Endothelial cell of umbilical vein (primary cell): ENCODE data around the gene STK10.

Source experiments
- CTCF ChIP-seq, 2 donors: IDR thresholded peaks; 1 replicate in 1 of 2; 2 replicates in 1 of 2; pipeline ENCODE4 v1.5.1; 2011; ENCODE audit warnings: low read length in 2 of 2, mild to moderate bottlenecking in 2 of 2, moderate library complexity in 2 of 2, control low read depth in 1 of 2, inconsistent platforms in 1 of 2, low read depth in 1 of 2; ENCODE audit not compliant: insufficient read depth in 1 of 2; ENCODE audit errors: extremely low read depth in 1 of 2
- EZH2 ChIP-seq: IDR thresholded peaks from 2 replicates; pipeline ENCODE4 v1.6.1; 2012; ENCODE audit warnings: borderline replicate concordance, low read depth, mild to moderate bottlenecking, moderate library complexity, low read length, inconsistent platforms; ENCODE audit not compliant: severe bottlenecking
- FOS ChIP-seq: IDR thresholded peaks from 2 replicates; pipeline ENCODE4 v1.6.1; 2011; ENCODE audit warnings: mild to moderate bottlenecking, low read length, moderate library complexity, borderline replicate concordance; ENCODE audit not compliant: insufficient read depth
- GATA2 ChIP-seq: IDR thresholded peaks from 2 replicates; pipeline ENCODE4 v1.7.0; 2011; ENCODE audit warnings: low read depth, mild to moderate bottlenecking, moderate library complexity, mixed read lengths, low read length; ENCODE audit not compliant: insufficient read length, insufficient read depth
- JUN ChIP-seq: IDR thresholded peaks from 2 replicates; pipeline ENCODE4 v1.6.1; 2011; ENCODE audit warnings: borderline replicate concordance, low read depth; ENCODE audit not compliant: insufficient read length, insufficient read depth
- MAX ChIP-seq: IDR thresholded peaks from 2 replicates; pipeline ENCODE4 v1.6.1; 2011; ENCODE audit not compliant: insufficient read depth, insufficient read length
- MYC ChIP-seq: IDR thresholded peaks from one replicate; pipeline ENCODE4 v1.6.1; 2011; ENCODE audit warnings: mild to moderate bottlenecking, low read depth, low read length
- POLR2A ChIP-seq: IDR thresholded peaks from 2 replicates; pipeline ENCODE4 v1.6.1; 2012; ENCODE audit warnings: low read depth, mild to moderate bottlenecking, control low read depth, low read length
- POLR2AphosphoS5 ChIP-seq: IDR thresholded peaks from 2 replicates; pipeline ENCODE4 v1.6.1; 2012; ENCODE audit warnings: low read depth, mild to moderate bottlenecking, control low read depth, low read length, moderate library complexity; ENCODE audit not compliant: insufficient read depth

GRCh38 chr5:172111852-172112225 lies 76.2 kb downstream of the STK10 start:
- TF ChIP-seq POLR2A (no peak), CTCF (IDR thresholded peaks at IDR 0.05; ENCODE audit: extremely low read depth in 1 of 2, insufficient read depth in 1 of 2, low read depth in 1 of 2, low read length in 2 of 2) (no peak), EZH2 (no peak), POLR2AphosphoS5 (no peak), GATA2 (no peak), FOS (no peak), JUN (no peak), MAX (no peak), MYC (no peak)
